Right cardiac atrium (tissue), 5 donors: Measurements from ENCODE around the gene LSG1. TPM values are rescaled to one million over a fixed set of nuclear protein-coding genes. Genes with fewer than 3 reads are reported as not detected.
A peak's percentile ranks its signal among the peaks of the same experiment; 100 is the strongest.

Experiments
- ATAC-seq, 2 donors: fragments of 200-7000 bp; cut with Tn5 transposase; one replicate each; pipeline versions ENCODE4 v1.8.0 to v1.9.1; 2020; ENCODE audit warnings: moderate library complexity in 2 of 2, mild to moderate bottlenecking in 1 of 2
- DNase-seq, 3 donors: peaks; one replicate each; pipeline ENCODE4 v3.0.0-alpha.2; 2020
- H3K27ac ChIP-seq: one replicate; pipeline ENCODE4 v1.5.1; 2013; ENCODE audit warnings: mild to moderate bottlenecking, low read length, control low read depth, moderate library complexity
- H3K27me3 ChIP-seq: one replicate; pipeline ENCODE4 v1.6.1; 2013; ENCODE audit not compliant: control insufficient read depth, insufficient read depth
- H3K4me1 ChIP-seq: one replicate; pipeline ENCODE4 v1.6.1; 2013; ENCODE audit warnings: low read length; ENCODE audit not compliant: control insufficient read depth, insufficient read depth
- H3K4me3 ChIP-seq: one replicate; pipeline ENCODE4 v1.5.1; 2013; ENCODE audit warnings: low read length, control low read depth
- H3K9me3 ChIP-seq: one replicate; pipeline ENCODE4 v1.6.1; 2013; ENCODE audit warnings: low read length; ENCODE audit not compliant: control insufficient read depth
- WGBS: extraction: QIAGEN DNeasy Blood & Tissue Kit; methylation state at CpG from one replicate; pipeline ENCODE4 v1.1.7; 2013; 5-methylcytosine and 5-hydroxymethylcytosine counted together
- intact Hi-C, 4 donors: fragments of 100-400 bp; cut with DNase I; formaldehyde crosslinking; loops; one replicate each; pipeline versions ENCODE4 v1.11.0 to v1.14.0; 2022 to 2023
- polyA plus RNA-seq: library from polyadenylated mRNA; stranded (reverse); fragments of 200-250 nt; gene quantifications from one replicate; pipeline ENCODE4 v1.2.3, GENCODE V29; 2013
- total RNA-seq, 4 donors: library from RNA; stranded (reverse); fragmentation: NEBNext Ultra II Directional; extraction: Animal tissue kit (Norgen Biotek cat#: 25700); gene quantifications; one replicate each; pipeline ENCODE4 v1.2.1, GENCODE V29; 2021
- donor health status: healthy with polysubstance abuse.
- donor health status: DM: no; HTN: yes; CAD: no.
- donor health status: DM: no; HTN: no; CAD: no.
- donor health status: DM: no; HTN: yes; CAD: no; lungs with severe emphysema.
- donor health status: DM: yes; HTN: yes; CAD: no.

LSG1 gene
- total and polyA plus RNA-seq, 5 donors: 12.1 to 23.4 (median 17.7) TPM

DNA sequence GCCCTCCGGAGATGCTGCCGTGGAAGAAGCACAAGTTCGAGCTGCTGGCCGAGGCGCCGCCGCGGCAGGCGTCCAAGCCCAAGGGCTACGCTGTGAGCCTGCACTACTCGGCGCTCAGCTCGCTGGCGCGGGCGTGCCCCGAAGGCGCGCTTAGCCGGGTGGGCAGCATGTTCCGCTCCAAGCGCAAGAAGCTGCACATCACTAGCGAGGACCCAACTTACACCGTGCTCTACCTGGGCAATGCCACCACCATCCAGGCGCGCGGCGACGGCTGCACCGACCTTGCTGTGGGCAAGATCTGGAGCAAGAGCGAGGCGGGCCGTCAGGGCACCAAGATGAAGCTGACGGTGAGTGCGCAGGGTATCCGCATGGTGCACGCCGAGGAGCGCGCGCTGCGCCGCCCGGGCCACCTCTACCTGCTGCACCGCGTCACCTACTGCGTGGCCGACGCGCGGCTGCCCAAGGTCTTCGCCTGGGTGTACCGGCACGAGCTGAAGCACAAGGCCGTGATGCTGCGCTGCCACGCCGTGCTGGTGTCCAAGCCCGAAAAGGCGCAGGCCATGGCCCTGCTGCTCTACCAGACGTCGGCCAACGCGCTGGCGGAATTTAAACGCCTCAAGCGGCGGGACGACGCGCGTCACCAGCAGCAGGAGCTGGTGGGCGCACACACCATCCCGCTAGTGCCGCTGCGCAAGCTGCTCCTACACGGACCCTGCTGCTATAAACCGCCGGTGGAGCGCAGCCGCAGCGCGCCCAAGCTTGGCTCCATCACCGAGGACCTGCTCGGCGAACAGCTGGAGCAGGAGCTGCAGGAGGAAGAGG is 15.0 kb upstream of the LSG1 start:
- Histone ChIP-seq H3K27ac (peak overlapping the region; percentile 10), H3K27me3 (no peaks in the 10 kb centered on the region), H3K4me3 (peak overlapping the region; percentile 73), H3K4me1 (no peaks in the 10 kb centered on the region), H3K9me3 (no peaks in the 10 kb centered on the region)
- intact Hi-C loops: loop anchor here in 3 of 4 donors (5.0 to 10.0 kb wide), 5 partner anchors 88 to 575 kb away; no protein-coding TSS in a partner anchor
- ATAC-seq (peak; percentile 17 to 50), DNase-seq (peak; percentile 65 to 91 (median 89))
- 3% methylated on average over 86 of the region's 86 CpGs for WGBS

DNA sequence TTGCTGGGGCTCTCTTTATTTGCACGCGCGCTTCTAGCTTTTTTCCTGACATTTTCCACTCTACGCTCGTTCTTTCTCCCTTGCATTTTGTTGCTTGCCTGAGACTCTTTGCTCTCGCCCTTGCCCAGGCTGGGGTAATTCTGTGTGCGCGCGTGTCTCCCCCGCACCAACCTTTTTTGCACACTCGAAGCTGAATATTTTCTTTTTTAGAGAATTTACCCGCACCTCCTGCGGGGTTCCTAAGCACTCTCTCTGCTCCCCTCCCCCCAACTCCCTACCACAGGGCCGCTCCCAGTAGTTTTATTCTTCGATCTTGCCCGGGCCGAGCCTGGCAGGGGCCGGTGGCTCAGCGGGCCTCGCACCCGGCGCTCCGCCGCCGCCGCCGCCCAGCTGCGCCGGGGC is 14.4 kb upstream of the LSG1 start:
- under 1% methylated on average over 29 of the region's 29 CpGs for WGBS
- ATAC-seq: no peak
- Histone ChIP-seq H3K4me3 (peak overlapping the region; percentile 73), H3K27me3 (no peaks in the 10 kb centered on the region), H3K9me3 (no peaks in the 10 kb centered on the region), H3K4me1 (no peaks in the 10 kb centered on the region), H3K27ac (peak overlapping the region; percentile 89)
- intact Hi-C loops: loop anchor here in 3 of 4 donors (5.0 to 10.0 kb wide), 5 partner anchors 88 to 576 kb away; no protein-coding TSS in a partner anchor
- peak in 1 of 3 donors; percentile 57 for DNase-seq

DNA sequence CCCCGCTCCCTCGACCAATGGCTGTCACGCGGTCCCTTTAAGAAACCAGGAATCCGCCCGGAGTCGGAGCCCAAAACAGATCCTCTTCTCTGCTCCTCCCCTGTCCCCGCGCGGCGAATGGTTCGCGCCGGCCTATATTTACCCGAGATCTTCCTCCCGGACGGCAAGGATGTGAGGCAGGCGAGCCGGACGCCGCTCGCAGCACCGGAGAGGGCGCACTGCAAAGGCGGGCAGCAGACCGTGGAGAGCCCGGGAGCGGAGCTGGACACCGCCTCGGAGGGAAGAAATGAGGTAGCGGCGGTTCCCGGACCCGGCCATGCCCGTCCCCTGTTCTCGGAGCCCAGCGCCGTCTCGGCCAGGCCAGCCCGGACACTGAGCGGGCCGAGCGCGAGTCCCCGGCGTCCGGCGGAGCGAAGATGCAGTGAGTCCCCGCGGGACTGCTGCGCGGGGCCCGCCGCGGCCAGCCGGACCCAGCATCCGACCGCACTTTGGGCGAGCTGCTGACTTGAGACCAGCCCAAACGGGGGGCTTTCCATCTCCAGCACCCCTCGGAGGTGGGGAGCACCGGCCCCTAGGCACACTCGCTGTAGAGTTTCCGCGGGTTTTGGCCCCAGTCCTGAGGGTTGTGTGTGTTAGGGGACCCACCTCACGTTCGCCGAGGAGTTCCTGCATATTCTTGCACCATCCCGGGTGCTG is 13.9 kb upstream of the LSG1 start, which contains the start of gene FAM43A:
Gene FAM43A, plus strand, starts transcription at position 166 of the 696 bp plus-strand sequence. CDS start 944 bp downstream, outside the sequence.
- Histone ChIP-seq H3K9me3 (no peaks in the 10 kb centered on the region), H3K27me3 (no peaks in the 10 kb centered on the region), H3K27ac (peak within 1 kb of the TSS; percentile 89), H3K4me3 (peak within 1 kb of the TSS; percentile 73), H3K4me1 (no peaks in the 10 kb centered on the region)
- intact Hi-C loops: loop anchor here in 3 of 4 donors (2.0 to 10.0 kb wide), 6 partner anchors 89 to 576 kb away; no protein-coding TSS in a partner anchor
- WGBS: under 1% methylated on average over 70 of the region's 70 CpGs
- peak; percentile 88 to 91 for ATAC-seq
- DNase-seq: peak; percentile 94 to 97 (median 97)

DNA sequence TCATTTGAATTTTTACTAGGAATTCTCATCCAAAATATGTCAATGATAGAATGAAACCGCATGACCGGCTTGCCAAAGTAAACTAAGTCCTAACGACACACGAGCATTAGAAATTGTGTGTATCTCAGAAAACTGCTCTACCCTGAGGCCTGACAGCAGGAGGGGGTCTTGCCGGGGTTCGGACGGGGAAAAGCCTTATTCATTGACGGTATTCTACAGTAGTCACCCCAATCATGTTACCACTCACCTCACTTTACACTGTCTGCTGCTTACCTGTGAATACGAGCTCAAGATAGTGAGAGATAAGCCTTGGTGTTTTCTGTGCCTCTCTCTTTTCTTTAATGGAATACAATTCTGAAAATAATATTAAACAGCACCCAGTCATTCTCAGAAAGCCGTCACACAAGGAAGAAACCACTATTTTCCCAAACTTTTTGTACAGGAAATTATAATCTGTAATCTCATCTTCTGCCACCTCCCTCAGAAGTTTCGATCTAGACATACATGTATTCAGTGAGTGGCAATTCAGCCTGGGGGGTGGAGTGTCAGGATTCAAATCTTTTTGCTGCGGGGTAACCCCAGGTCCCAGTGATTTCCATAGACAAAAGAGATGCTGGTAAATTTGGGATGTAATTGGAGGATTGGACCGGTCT is 13.2 kb upstream of the LSG1 start:
- DNase-seq (no peak), ATAC-seq (no peak)
- Histone ChIP-seq H3K27ac (no peak overlapping the region), H3K27me3 (no peaks in the 10 kb centered on the region), H3K4me3 (peak overlapping the region; percentile 73), H3K9me3 (no peaks in the 10 kb centered on the region), H3K4me1 (no peaks in the 10 kb centered on the region)
- 58% methylated on average over 13 of the region's 13 CpGs for WGBS
- intact Hi-C loops: loop anchor here in 3 of 4 donors (2.0 to 10.0 kb wide), 6 partner anchors 90 to 577 kb away; no protein-coding TSS in a partner anchor

DNA sequence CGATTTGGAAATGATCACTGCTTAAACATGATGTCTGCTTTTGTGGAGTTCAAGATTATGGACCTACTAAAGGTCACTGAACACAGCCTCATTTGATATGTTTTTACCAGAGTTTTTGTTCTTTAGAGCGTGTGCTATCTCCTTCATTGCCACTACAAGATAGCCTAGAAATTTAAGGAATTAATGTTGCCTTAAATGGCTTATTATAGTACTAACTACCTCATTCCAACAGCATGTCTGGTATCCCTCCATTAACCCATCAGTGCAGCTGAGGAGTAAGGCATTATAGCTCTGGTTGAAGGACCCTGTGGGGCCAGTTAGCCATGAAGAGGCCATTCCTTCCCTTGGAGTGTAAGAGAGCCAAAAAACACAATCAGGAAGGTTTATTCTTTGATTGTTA is 11.4 kb upstream of the LSG1 start:
- Histone ChIP-seq H3K9me3 (no peaks in the 10 kb centered on the region), H3K4me1 (no peaks in the 10 kb centered on the region), H3K27ac (no peak overlapping the region), H3K4me3 (no peak overlapping the region), H3K27me3 (no peaks in the 10 kb centered on the region)
- no peak for DNase-seq
- intact Hi-C loops: loop anchor here (2.0 to 10.0 kb wide), 10 partner anchors 91 to 577 kb away; no protein-coding TSS in a partner anchor
- WGBS: 59% methylated on average over 2 of the region's 2 CpGs
- no peak for ATAC-seq

DNA sequence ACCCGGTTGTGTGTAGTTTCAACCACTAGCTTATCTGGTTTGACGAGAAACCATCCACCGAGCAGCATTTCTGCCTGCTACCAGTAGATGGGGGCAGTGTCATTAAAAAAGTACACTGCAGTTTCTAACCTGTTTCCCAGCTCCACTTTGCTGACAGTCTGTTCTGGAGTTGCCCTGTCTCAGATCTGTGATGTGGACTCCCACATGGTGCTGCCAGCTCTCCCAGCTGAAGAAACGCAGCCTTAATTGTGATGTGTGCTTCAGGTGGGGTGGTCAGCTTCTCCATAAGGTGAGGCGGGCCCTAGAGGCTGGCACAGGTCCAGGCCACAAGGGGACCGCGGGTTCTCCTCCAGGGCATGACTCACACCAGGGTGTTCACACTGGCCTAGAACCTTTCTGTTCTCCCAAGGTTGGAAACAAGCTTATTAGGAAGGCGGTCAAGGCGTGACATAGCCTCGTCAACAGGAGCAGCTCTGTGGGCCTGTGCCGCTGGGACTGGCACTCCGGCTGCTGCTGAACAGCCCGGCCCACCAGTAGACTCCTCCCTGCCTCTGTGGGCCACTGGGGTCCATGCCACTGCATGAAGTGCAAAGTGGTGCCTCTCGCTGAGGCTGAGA is 10.8 kb upstream of the LSG1 start:
- H3K4me3 ChIP-seq: no peak overlapping the region
- peak; percentile 61 to 62 for ATAC-seq

DNA sequence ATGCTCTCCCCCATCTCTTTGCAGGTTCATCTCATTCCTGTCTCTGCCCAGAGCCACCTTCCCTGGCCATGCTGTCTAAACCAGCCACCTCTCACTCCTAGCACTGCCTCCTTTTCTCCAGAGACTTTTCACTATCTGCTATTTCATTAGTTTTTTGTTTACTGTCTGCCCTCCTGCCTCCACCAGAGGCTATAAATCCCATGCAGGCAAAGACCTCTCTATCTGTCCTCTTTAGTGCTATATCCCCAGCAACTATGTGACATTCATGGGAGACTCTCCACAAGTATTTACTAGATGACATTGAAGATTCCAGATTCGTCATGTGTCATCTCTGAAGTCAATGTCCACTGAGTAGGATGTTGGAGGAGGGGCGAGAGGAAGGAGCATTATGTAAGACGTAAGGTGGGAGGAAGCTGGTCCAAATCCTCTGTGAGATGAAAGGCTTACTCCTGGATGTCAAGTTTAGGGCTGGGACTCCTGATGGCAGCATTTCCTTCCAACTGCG is 10.2 kb upstream of the LSG1 start:
- Histone ChIP-seq H3K27ac (no peak overlapping the region), H3K9me3 (no peaks in the 10 kb centered on the region), H3K4me3 (no peak overlapping the region), H3K27me3 (no peaks in the 10 kb centered on the region), H3K4me1 (no peaks in the 10 kb centered on the region)
- 26% methylated on average over 4 of the region's 4 CpGs for WGBS
- ATAC-seq (no peak), DNase-seq (no peak)
- intact Hi-C loops: loop anchor here (2.0 to 10.0 kb wide), 10 partner anchors 93 to 579 kb away; no protein-coding TSS in a partner anchor

More for the DNA sequence above, 10.8 kb upstream of the LSG1 start:
- DNase-seq: peak; percentile 62 to 76 (median 73)
- H3K4me1 ChIP-seq: no peaks in the 10 kb centered on the region
- no peaks in the 10 kb centered on the region for H3K27me3 ChIP-seq
- H3K27ac ChIP-seq: no peak overlapping the region
- intact Hi-C loops: loop anchor here (2.0 to 10.0 kb wide), 10 partner anchors 92 to 578 kb away; no protein-coding TSS in a partner anchor
- H3K9me3 ChIP-seq: no peaks in the 10 kb centered on the region
- WGBS: 40% methylated on average over 14 of the region's 14 CpGs

DNA sequence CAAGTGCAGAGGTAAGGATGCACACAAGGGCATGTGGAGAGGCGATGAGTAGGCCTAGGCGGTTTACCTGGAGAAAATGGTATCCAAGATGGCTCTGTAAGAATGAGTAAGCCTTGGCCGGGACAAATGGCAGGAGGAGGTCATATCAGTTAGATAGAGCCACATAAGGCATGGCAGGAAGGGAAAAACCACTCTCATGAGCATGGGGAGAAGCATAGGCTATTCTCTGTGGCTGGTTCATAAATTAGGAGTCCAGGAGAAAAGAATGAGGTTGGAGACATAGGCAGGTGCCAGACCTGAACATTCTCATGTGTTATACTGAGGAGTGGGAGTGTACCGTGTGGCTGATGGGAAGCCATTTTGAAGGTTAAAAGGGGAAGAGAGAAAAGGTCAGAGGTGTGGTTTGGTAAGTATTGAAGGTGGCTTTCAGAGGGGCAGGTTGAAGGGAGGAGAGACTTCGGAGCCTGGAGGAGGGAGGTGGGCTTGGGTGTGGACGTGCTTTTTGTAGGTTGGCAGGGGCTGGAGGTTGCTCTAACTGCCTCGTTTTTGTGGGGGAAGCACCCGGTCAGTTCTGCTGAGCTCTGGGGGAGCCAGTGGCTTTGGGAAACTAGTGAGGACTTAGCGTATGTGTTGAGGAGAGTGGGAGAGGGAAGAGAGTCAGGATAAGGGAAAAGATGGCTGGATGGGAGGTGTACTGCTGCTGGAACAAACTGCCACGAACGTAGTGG is 9.1 kb upstream of the LSG1 start:
- WGBS: 77% methylated on average over 11 of the region's 11 CpGs
- Histone ChIP-seq H3K9me3 (no peaks in the 10 kb centered on the region), H3K27ac (no peak overlapping the region), H3K4me3 (no peak overlapping the region), H3K27me3 (no peaks in the 10 kb centered on the region), H3K4me1 (no peaks in the 10 kb centered on the region)
- ATAC-seq: no peak
- intact Hi-C loops: loop anchor here (5.0 to 10.0 kb wide), 7 partner anchors 94 to 576 kb away; no protein-coding TSS in a partner anchor
- no peak for DNase-seq

DNA sequence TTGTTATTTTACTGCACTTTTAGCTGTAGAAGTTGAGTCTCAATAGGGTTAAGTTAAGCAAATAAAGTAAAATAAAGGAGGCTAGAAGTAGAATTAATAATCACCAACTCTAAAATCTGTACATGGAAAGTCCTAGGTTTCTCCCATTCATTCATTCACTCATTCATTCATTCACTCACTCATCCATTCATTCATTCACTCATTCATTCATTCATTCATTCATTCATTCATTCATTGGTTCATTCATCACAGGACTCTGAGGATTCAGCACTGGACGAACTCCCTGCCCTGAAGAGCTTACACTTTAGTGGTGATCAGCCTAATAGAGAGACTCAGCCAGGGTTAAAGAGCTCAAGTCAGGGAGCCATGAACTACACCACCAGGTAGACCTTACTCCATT is 4.5 kb upstream of the LSG1 start:
- no peak overlapping the region for H3K4me3 ChIP-seq
- WGBS: 92% methylated on average over 1 of the region's 1 CpG
- no peak for ATAC-seq

More for the DNA sequence above, 4.5 kb upstream of the LSG1 start:
- Histone ChIP-seq H3K9me3 (no peaks in the 10 kb centered on the region), H3K4me1 (no peaks in the 10 kb centered on the region), H3K27me3 (no peaks in the 10 kb centered on the region), H3K27ac (no peak overlapping the region)
- no peak for DNase-seq
- intact Hi-C loops: no loop called here
